Vagina (tissue), 2 donors: ENCODE data around the gene WNT7B. TPM values are rescaled to one million over a fixed set of nuclear protein-coding genes. Genes with fewer than 3 reads are reported as not detected.

ENCODE experiments used
- DNase-seq, 2 donors: peaks; one replicate each; pipeline ENCODE4 v3.0.0-alpha.2; 2017; ENCODE audit errors: extremely low spot score in 2 of 2
- H3K27ac ChIP-seq: fragments of 200-600 bp; sonication (generic); one replicate; pipeline ENCODE4 v1.5.1; 2019
- H3K27me3 ChIP-seq: fragments of 200-600 bp; sonication (generic); one replicate; pipeline ENCODE4 v1.5.1; 2019
- H3K36me3 ChIP-seq, 2 donors: fragments of 200-600 bp; sonication (generic); one replicate each; pipeline ENCODE4 v1.5.1; 2017 to 2019
- H3K4me1 ChIP-seq: fragments of 200-600 bp; sonication (generic); one replicate; pipeline ENCODE4 v1.5.1; 2019
- H3K4me3 ChIP-seq, 2 donors: fragments of 200-600 bp; sonication (generic); 1 replicate in 1 of 2; 2 replicates in 1 of 2; pipeline ENCODE4 v1.5.1; 2016 to 2019
- H3K9me3 ChIP-seq: fragments of 200-600 bp; sonication (generic); one replicate; pipeline ENCODE4 v1.5.1; 2019
- CTCF ChIP-seq, 3 experiments: fragments of 450-650 bp in 2 of 3; fragments of 200-600 bp in 1 of 3; sonication (generic) in 1 of 3; IDR thresholded peaks; one replicate each; pipeline ENCODE4 v1.5.1; 2017 to 2019; ENCODE audit warnings: antibody characterized with exemption in 3 of 3, mild to moderate bottlenecking in 2 of 3, moderate library complexity in 2 of 3
- POLR2A ChIP-seq, 2 donors: fragments of 450-650 bp; IDR thresholded peaks; one replicate each; pipeline ENCODE4 v1.6.1; 2017; ENCODE audit warnings: antibody characterized with exemption in 2 of 2, mild to moderate bottlenecking in 2 of 2, moderate library complexity in 2 of 2
- POLR2AphosphoS5 ChIP-seq, 2 donors: sonication (generic); formaldehyde crosslinking; IDR thresholded peaks; one replicate each; pipeline ENCODE4 v1.9.0; 2017; ENCODE audit warnings: antibody characterized with exemption in 2 of 2, mild to moderate bottlenecking in 2 of 2, low read depth in 1 of 2; ENCODE audit not compliant: insufficient read depth in 1 of 2
- intact Hi-C: fragments of 100-400 bp; cut with DNase I; formaldehyde crosslinking; loops from one replicate; pipeline ENCODE4 v1.15.1; 2023
- total RNA-seq: library from RNA; depleted of rRNA; stranded (reverse); fragments of >200 nt; gene quantifications from one replicate; pipeline ENCODE4 v1.2.3, GENCODE V29; 2016

The WNT7B gene
- total RNA-seq, 1 donor from 2014 or later = 7.1 TPM

GRCh38 chr22:45887202-45888131, 89.5 kb downstream of the WNT7B start:
- no peaks in the 10 kb centered on the region for H3K36me3 ChIP-seq
- peaks cover 26% of the 10 kb centered on the region for H3K4me1 ChIP-seq
- H3K9me3 ChIP-seq = no peaks in the 10 kb centered on the region
- TF ChIP-seq POLR2AphosphoS5 (IDR thresholded peaks at IDR 0.05; ENCODE audit: insufficient read depth in 1 of 2, low read depth in 1 of 2) (peak; percentile 20 to 42), CTCF (IDR thresholded peaks at IDR 0.05) (no peak), POLR2A (IDR thresholded peaks at IDR 0.05) (no peak)
- DNase-seq = no peak
- H3K27me3 ChIP-seq = no peaks in the 10 kb centered on the region
- H3K27ac ChIP-seq = no peak overlapping the region
- intact Hi-C loops = no loop called here
- H3K4me3 ChIP-seq = no peak overlapping the region

- no peak for DNase-seq
Observed at GRCh38 chr22:45886540-45886939, 90.4 kb downstream of the WNT7B start.

GRCh38 chr22:45885941-45886395, 91.0 kb downstream of the WNT7B start:
- H3K9me3 ChIP-seq = no peaks in the 10 kb centered on the region
- peaks cover 16% of the 10 kb centered on the region for H3K4me1 ChIP-seq
- no peak overlapping the region for H3K27ac ChIP-seq
- intact Hi-C loops = no loop called here
- no peak overlapping the region for H3K4me3 ChIP-seq
- TF ChIP-seq POLR2A (IDR thresholded peaks at IDR 0.05) (no peak), POLR2AphosphoS5 (IDR thresholded peaks at IDR 0.05; ENCODE audit: insufficient read depth in 1 of 2, low read depth in 1 of 2) (no peak), CTCF (IDR thresholded peaks at IDR 0.05) (no peak)
- no peak for DNase-seq
- no peaks in the 10 kb centered on the region for H3K36me3 ChIP-seq
- no peaks in the 10 kb centered on the region for H3K27me3 ChIP-seq

More at GRCh38 chr22:45886540-45886939, 90.4 kb downstream of the WNT7B start:
- Histone ChIP-seq H3K4me3 (no peak overlapping the region), H3K4me1 (peaks cover 17% of the 10 kb centered on the region), H3K36me3 (no peaks in the 10 kb centered on the region), H3K27me3 (no peaks in the 10 kb centered on the region), H3K9me3 (no peaks in the 10 kb centered on the region), H3K27ac (no peak overlapping the region)
- no peak for TF ChIP-seq POLR2A (IDR thresholded peaks at IDR 0.05)
- no peak for TF ChIP-seq POLR2AphosphoS5 (IDR thresholded peaks at IDR 0.05; ENCODE audit: insufficient read depth in 1 of 2, low read depth in 1 of 2)
- TF ChIP-seq CTCF (IDR thresholded peaks at IDR 0.05) = no peak
- intact Hi-C loops = no loop called here

- Histone ChIP-seq H3K27ac (no peak overlapping the region), H3K27me3 (no peaks in the 10 kb centered on the region), H3K9me3 (no peaks in the 10 kb centered on the region), H3K4me1 (peaks cover 23% of the 10 kb centered on the region), H3K36me3 (no peaks in the 10 kb centered on the region), H3K4me3 (no peak overlapping the region)
- intact Hi-C loops = no loop called here
- no peak for DNase-seq
- TF ChIP-seq CTCF (IDR thresholded peaks at IDR 0.05) (no peak), POLR2A (IDR thresholded peaks at IDR 0.05) (no peak), POLR2AphosphoS5 (IDR thresholded peaks at IDR 0.05; ENCODE audit: insufficient read depth in 1 of 2, low read depth in 1 of 2) (no peak)
Observed at GRCh38 chr22:45885171-45885840, 91.7 kb downstream of the WNT7B start.
